GM21576 (cell line): ENCODE results near the gene CYP2E1.
"Not testable (repeated sequence)": the region's sequence is repeated elsewhere in the genome, so short reads cannot be mapped to it uniquely, and the experiment has no call there.

ENCODE experiments used
- ATAC-seq: cut with Tn5 transposase; IDR thresholded peaks from one replicate; pipeline ENCODE4 v1.9.1; 2021; ENCODE audit warnings: mild to moderate bottlenecking, moderate library complexity; ENCODE audit not compliant: unreplicated experiment

CYP2E1 gene

DNA sequence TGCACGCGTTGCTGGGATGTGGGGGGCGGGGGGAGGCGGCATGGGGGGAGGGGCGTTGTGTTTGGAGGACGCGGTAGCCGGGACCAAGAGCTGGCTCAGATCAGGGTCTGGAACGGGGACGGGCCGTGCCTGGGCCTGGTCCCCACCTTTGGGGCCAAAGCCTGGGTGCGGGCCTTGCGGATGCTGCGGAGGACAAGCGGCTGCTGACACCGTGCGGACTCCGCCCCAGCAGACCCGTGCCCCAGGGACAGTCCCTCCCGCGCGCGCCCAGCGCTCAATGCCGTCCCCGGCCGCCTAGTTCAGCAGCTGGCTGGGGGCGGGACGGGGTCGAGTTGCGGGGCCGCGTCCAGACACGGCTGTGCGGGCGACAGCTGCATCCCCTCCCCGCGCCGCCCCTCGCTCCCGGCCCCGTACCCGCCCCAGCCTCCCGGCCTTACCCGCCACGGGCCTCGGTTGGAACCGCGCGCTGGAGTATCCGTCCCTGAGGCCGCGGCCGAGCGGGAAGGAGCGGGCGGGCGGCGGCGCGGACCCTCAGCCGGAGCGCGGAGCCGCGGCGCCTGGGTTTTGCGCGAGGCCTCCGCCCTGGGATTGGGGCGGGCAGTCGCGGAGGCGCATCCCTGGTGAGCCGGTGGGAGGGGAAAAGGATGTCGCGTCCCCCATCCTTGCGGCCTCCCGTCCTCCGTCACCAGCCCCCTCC, 41.8 kb downstream of the CYP2E1 start:
- ATAC-seq: not testable (repeated sequence)

GRCh38 chr10:133569801-133570200, 42.6 kb downstream of the CYP2E1 start:
- not testable (repeated sequence) for ATAC-seq

GRCh38 chr10:133572055-133572454, 44.9 kb downstream of the CYP2E1 start:
- not testable (repeated sequence) for ATAC-seq

DNA sequence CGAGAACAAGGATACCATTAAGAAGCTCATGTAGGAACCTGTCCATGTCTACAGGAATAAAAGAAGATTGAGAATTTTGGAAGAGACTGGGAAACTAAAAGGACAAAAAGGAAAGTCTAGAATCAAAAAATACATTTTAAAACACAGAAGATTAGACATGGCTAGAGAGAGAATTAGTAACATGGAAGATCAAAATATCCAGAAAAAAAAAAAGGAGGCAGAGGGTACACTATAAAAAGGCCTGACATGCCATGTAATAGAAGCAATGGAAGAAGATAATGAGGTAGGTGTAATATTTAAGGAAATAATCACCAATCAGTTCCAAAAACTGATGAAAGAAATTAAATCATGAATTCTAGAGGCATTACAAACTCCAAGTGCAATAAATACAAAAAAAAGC, 46.3 kb downstream of the CYP2E1 start:
- not testable (repeated sequence) for ATAC-seq

GRCh38 chr10:133577037-133577436, 49.9 kb downstream of the CYP2E1 start:
- ATAC-seq: not testable (repeated sequence)
